ENCODE results near the gene METTL23. TPM values are rescaled to one million over a fixed set of nuclear protein-coding genes. Genes with fewer than 3 reads are reported as not detected.

The METTL23 gene
- total RNA-seq (47.6 and 62.0 TPM in 2 replicates), polyA plus RNA-seq (77.9 and 83.0 TPM in 2 replicates)

- H3K9me3 ChIP-seq (ENCODE audit: low read depth): no peaks in the 10 kb centered on the region
These were observed at the start of gene METTL23 for GRCh38 chr17:76726776-76727718. Gene METTL23 (plus strand): TSS chr17:76726839. CDS start chr17:76729711, 2,872 bp downstream.

GRCh38 chr17:76677406-76677805, 49.2 kb upstream of the METTL23 start:
- DNase-seq (ENCODE audit: low read depth in 1 of 2, low spot score in 1 of 2): no peak
- Histone ChIP-seq H3K9me3 (ENCODE audit: low read depth) (no peaks in the 10 kb centered on the region), H3K27ac (no peak overlapping the region), H3K4me1 (ENCODE audit: low read depth) (peaks cover 14% of the 10 kb centered on the region), H3K27me3 (no peaks in the 10 kb centered on the region), H3K4me3 (no peak overlapping the region), H3K36me3 (no peaks in the 10 kb centered on the region)
- TF ChIP-seq CTCF (IDR thresholded peaks at IDR 0.05; ENCODE audit: low read depth, low read length): no peak

More at GRCh38 chr17:76726776-76727718, at the start of gene METTL23:
- Histone ChIP-seq H3K36me3 (peaks cover 19% of the 10 kb centered on the region), H3K4me1 (ENCODE audit: low read depth) (peaks cover 19% of the 10 kb centered on the region), H3K27ac (peak within 1 kb of the TSS; percentile 92), H3K4me3 (peak within 1 kb of the TSS; percentile 91), H3K27me3 (no peaks in the 10 kb centered on the region)
- DNase-seq (ENCODE audit: low read depth in 1 of 2, low spot score in 1 of 2): peak; percentile 79 to 83
- TF ChIP-seq CTCF (IDR thresholded peaks at IDR 0.05; ENCODE audit: low read depth, low read length): peak; percentile 69

- no peak for DNase-seq (ENCODE audit: low read depth in 1 of 2, low spot score in 1 of 2)
- Histone ChIP-seq H3K4me1 (ENCODE audit: low read depth) (peaks cover 16% of the 10 kb centered on the region), H3K27me3 (no peaks in the 10 kb centered on the region), H3K27ac (no peak overlapping the region), H3K4me3 (no peak overlapping the region), H3K36me3 (no peaks in the 10 kb centered on the region), H3K9me3 (ENCODE audit: low read depth) (no peaks in the 10 kb centered on the region)
- TF ChIP-seq CTCF (IDR thresholded peaks at IDR 0.05; ENCODE audit: low read depth, low read length): no peak
These were observed 48.3 kb upstream of the METTL23 start for GRCh38 chr17:76678330-76678729.

- no peak for TF ChIP-seq CTCF (IDR thresholded peaks at IDR 0.05; ENCODE audit: low read depth, low read length)
These were observed 47.4 kb upstream of the METTL23 start for GRCh38 chr17:76679239-76679638.

GRCh38 chr17:76681222-76682137, 45.2 kb upstream of the METTL23 start:
- no peaks in the 10 kb centered on the region for H3K9me3 ChIP-seq (ENCODE audit: low read depth)
- no peak overlapping the region for H3K4me3 ChIP-seq
- peak overlapping the region; percentile 73 for H3K27ac ChIP-seq
- TF ChIP-seq CTCF (IDR thresholded peaks at IDR 0.05; ENCODE audit: low read depth, low read length): peak; percentile 84
- H3K4me1 ChIP-seq (ENCODE audit: low read depth): peaks cover 22% of the 10 kb centered on the region
- DNase-seq (ENCODE audit: low read depth in 1 of 2, low spot score in 1 of 2): peak; percentile 77 to 84
- no peaks in the 10 kb centered on the region for H3K36me3 ChIP-seq
- no peaks in the 10 kb centered on the region for H3K27me3 ChIP-seq

More at GRCh38 chr17:76679239-76679638, 47.4 kb upstream of the METTL23 start:
- Histone ChIP-seq H3K4me1 (ENCODE audit: low read depth) (peaks cover 22% of the 10 kb centered on the region), H3K27me3 (no peaks in the 10 kb centered on the region), H3K9me3 (ENCODE audit: low read depth) (no peaks in the 10 kb centered on the region), H3K36me3 (no peaks in the 10 kb centered on the region), H3K27ac (no peak overlapping the region), H3K4me3 (no peak overlapping the region)
- DNase-seq (ENCODE audit: low read depth in 1 of 2, low spot score in 1 of 2): no peak
